ENCODE data around the gene RBM11. TPM values are rescaled to one million over a fixed set of nuclear protein-coding genes. Genes with fewer than 3 reads are reported as not detected.
"Not testable (repeated sequence)": the region's sequence is repeated elsewhere in the genome, so short reads cannot be mapped to it uniquely, and the experiment has no call there.

The RBM11 gene, protein sequence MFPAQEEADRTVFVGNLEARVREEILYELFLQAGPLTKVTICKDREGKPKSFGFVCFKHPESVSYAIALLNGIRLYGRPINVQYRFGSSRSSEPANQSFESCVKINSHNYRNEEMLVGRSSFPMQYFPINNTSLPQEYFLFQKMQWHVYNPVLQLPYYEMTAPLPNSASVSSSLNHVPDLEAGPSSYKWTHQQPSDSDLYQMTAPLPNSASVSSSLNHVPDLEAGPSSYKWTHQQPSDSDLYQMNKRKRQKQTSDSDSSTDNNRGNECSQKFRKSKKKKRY
- polyA plus RNA-seq, result 0.37 to 0.55 TPM (median 0.54 TPM) in 3 replicates
- 0.70 TPM for polyA plus RNA-seq (2011; ENCODE audit: low read depth)
- 0.13 and 1.1 TPM in 2 replicates for polyA plus RNA-seq (2011; cell fraction: cytosol; rRNA removed)
- polyA plus RNA-seq (2011; cell fraction: nucleus; rRNA removed), result 1.1 and 1.7 TPM in 2 replicates
- polyA plus RNA-seq (2012; ENCODE audit: low replicate concordance), result 0.37 TPM in 1 of 2 replicates, not detected in the other
- 0.13 to 0.99 TPM in 2 of 3 replicates, not detected in the other for polyA minus RNA-seq
- not detected for polyA minus RNA-seq (2011; cell fraction: cytosol; rRNA and poly(A)+ RNA removed)
- polyA minus RNA-seq (2011; cell fraction: nucleus; rRNA and poly(A)+ RNA removed), result not detected in 2 replicates

DNA sequence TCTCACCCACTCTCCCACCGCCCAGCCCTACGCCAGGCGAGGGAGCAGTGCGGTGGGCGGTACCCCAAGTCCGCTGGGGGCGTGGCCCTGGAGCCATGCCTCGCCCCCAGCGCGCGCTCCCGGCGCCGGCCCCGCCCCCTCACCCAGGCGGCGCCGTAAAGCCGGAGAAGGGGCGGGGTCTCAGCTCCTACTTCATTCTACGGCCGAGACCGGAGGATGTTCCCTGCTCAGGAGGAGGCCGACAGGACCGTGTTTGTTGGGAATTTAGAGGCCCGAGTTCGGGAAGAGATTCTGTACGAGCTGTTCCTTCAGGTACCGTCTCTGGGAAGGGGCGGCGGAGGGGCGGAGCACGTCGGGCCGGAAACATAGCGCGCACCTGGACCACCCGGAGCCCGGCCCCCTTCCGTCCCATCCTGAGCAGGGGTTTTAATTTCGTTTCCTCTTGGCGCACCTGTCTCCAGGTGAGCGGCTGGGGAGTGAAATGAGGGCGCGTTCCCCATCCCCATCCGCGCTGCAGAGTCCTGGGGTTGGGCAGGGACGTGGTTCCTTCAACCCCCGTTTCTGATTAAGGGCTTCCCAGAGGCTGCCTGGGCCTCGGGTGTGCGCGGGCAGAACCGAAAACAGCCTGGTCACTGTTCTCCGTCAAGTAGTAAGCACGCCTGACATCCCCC is at the start of gene RBM11:
RBM11 (plus strand) TSS at position 187 of the 671 bp plus-strand sequence; CDS start at position 217, 30 bp downstream.
- Histone ChIP-seq H3K36me3 (ENCODE audit: control insufficient read depth in 2 of 2, extremely low read depth in 1 of 2, insufficient read depth in 2 of 2, low read length in 2 of 2) (no peaks in the 10 kb centered on the region), H3K79me2 (ENCODE audit: control insufficient read depth, insufficient read depth, low read length) (no peaks in the 10 kb centered on the region), H3K4me3 (ENCODE audit: control insufficient read depth in 2 of 3, extremely low read depth in 1 of 3, insufficient read depth in 2 of 3, low read depth in 1 of 3, low read length in 3 of 3) (peak within 1 kb of the TSS; percentile 56 to 75 (median 68)), H4K20me1 (ENCODE audit: control insufficient read depth, extremely low read depth, insufficient read depth, low read length) (no peaks in the 10 kb centered on the region), H3K9me1 (ENCODE audit: control insufficient read depth, extremely low read depth, insufficient read depth, low read length) (no peaks in the 10 kb centered on the region), H3K4me1 (ENCODE audit: control insufficient read depth, extremely low read depth, insufficient read depth, low read length) (peaks cover 5% of the 10 kb centered on the region), H3K27ac (ENCODE audit: control insufficient read depth, insufficient read depth, low read length) (no peak within 1 kb of the TSS), H3K27me3 (ENCODE audit: control insufficient read depth, extremely low read depth, insufficient read depth, low read length) (no peaks in the 10 kb centered on the region), H3K4me2 (ENCODE audit: control insufficient read depth, extremely low read depth, insufficient read depth, low read depth, low read length) (peak within 1 kb of the TSS; percentile 66), H3K9me3 (ENCODE audit: control insufficient read depth, low read depth, low read length) (no peaks in the 10 kb centered on the region), H3K9ac (ENCODE audit: control insufficient read depth, extremely low read depth, insufficient read depth, low read length) (peak within 1 kb of the TSS; percentile 35), H2AFZ (ENCODE audit: control insufficient read depth, low read length) (peak within 1 kb of the TSS; percentile 94)
- no peak for TF ChIP-seq EZH2 (IDR thresholded peaks at IDR 0.05; ENCODE audit: low read length)
- TF ChIP-seq, protein P1, sequence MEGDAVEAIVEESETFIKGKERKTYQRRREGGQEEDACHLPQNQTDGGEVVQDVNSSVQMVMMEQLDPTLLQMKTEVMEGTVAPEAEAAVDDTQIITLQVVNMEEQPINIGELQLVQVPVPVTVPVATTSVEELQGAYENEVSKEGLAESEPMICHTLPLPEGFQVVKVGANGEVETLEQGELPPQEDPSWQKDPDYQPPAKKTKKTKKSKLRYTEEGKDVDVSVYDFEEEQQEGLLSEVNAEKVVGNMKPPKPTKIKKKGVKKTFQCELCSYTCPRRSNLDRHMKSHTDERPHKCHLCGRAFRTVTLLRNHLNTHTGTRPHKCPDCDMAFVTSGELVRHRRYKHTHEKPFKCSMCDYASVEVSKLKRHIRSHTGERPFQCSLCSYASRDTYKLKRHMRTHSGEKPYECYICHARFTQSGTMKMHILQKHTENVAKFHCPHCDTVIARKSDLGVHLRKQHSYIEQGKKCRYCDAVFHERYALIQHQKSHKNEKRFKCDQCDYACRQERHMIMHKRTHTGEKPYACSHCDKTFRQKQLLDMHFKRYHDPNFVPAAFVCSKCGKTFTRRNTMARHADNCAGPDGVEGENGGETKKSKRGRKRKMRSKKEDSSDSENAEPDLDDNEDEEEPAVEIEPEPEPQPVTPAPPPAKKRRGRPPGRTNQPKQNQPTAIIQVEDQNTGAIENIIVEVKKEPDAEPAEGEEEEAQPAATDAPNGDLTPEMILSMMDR (optimal IDR thresholded peaks at IDR 0.05 in 1 of 3, IDR thresholded peaks at IDR 0.05 in 1 of 3, conservative IDR thresholded peaks at IDR 0.05 in 1 of 3; ENCODE audit: extremely low read depth in 1 of 3, insufficient read depth in 2 of 3, low read length in 3 of 3), result no peak
- DNase-seq (ENCODE audit: low read depth, low spot score), result no peak
- dilution Hi-C loops (cut with MboI; ENCODE audit: extremely low pct_ligation_motif_present, low sequenced_read_pairs), result no loop called here
- FAIRE-seq, result no peak

DNA sequence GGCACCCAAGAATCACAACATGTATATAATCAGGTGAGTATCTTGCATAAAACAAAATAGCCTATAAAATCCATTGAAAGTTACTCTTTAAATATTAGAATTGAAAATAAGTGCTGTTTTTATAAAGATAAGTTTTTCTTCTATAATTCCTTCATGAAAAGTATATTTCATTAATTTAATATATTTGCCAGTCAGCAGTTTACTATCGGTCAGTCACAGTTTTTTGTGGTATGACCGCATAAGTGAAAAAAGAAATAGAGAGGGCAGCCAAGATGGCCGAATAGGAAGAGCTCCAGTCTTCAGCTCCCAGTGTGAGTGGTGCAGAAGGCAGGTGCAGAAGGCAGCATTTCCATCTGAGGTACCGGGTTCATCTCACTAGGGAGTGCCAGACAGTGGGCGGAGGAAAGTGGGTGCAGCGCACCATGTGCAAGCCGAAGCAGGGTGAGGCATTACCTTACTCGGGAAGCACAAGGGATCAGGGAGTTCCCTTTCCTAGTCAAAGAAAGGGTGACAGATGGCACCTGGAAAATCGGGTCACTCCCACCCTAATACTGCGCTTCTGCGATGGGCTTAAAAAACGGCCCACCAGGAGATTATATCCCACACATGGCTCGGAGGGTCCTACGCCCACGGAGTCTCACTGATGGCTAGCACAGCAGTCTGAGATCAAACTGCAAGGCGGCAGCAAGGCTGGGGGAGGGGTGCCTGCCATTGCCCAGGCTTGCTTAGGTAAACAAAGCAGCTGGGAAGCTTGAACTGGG is 49.3 kb upstream of the RBM11 start:
- H3K36me3 ChIP-seq (ENCODE audit: control insufficient read depth in 2 of 2, extremely low read depth in 1 of 2, insufficient read depth in 2 of 2, low read length in 2 of 2); H2AFZ ChIP-seq (ENCODE audit: control insufficient read depth, low read length); H3K4me1 ChIP-seq (ENCODE audit: control insufficient read depth, extremely low read depth, insufficient read depth, low read length); H3K79me2 ChIP-seq (ENCODE audit: control insufficient read depth, insufficient read depth, low read length); DNase-seq (ENCODE audit: low read depth, low spot score); H3K27ac ChIP-seq (ENCODE audit: control insufficient read depth, insufficient read depth, low read length); dilution Hi-C loops (cut with MboI; ENCODE audit: extremely low pct_ligation_motif_present, low sequenced_read_pairs); H4K20me1 ChIP-seq (ENCODE audit: control insufficient read depth, extremely low read depth, insufficient read depth, low read length); H3K4me3 ChIP-seq (ENCODE audit: control insufficient read depth in 2 of 3, extremely low read depth in 1 of 3, insufficient read depth in 2 of 3, low read depth in 1 of 3, low read length in 3 of 3); H3K27me3 ChIP-seq (ENCODE audit: control insufficient read depth, extremely low read depth, insufficient read depth, low read length); H3K9me1 ChIP-seq (ENCODE audit: control insufficient read depth, extremely low read depth, insufficient read depth, low read length); H3K9me3 ChIP-seq (ENCODE audit: control insufficient read depth, low read depth, low read length); FAIRE-seq; H3K9ac ChIP-seq (ENCODE audit: control insufficient read depth, extremely low read depth, insufficient read depth, low read length); H3K4me2 ChIP-seq (ENCODE audit: control insufficient read depth, extremely low read depth, insufficient read depth, low read depth, low read length): not testable (repeated sequence)

Measured in keratinocyte (primary cell).